Uterus (tissue), 2 donors: ENCODE results near the gene NAV1.

ENCODE experiments used
- CTCF ChIP-seq, 4 experiments: fragments of 200-600 bp in 2 of 4; fragments of 450-650 bp in 2 of 4; sonication (generic) in 2 of 4; IDR thresholded peaks; one replicate each; pipeline ENCODE4 v1.5.1; 2016 to 2019; ENCODE audit warnings: antibody characterized with exemption in 4 of 4, mild to moderate bottlenecking in 2 of 4, moderate library complexity in 1 of 4
- POLR2A ChIP-seq, 2 donors: fragments of 450-650 bp; IDR thresholded peaks; one replicate each; pipeline ENCODE4 v1.6.1; 2016; ENCODE audit warnings: antibody characterized with exemption in 2 of 2, mild to moderate bottlenecking in 1 of 2, moderate library complexity in 1 of 2

GRCh38 chr1:201554789-201555592 is 16.1 kb downstream of the NAV1 start:
- no peak for TF ChIP-seq CTCF (IDR thresholded peaks at IDR 0.05)
- no peak for TF ChIP-seq POLR2A (IDR thresholded peaks at IDR 0.05)
